Keratinocyte (primary cell): Measurements from ENCODE around the gene PIANP. TPM values are rescaled to one million over a fixed set of nuclear protein-coding genes. Genes with fewer than 3 reads are reported as not detected.

ENCODE experiments used
- DNase-seq: peaks from one replicate; pipeline ENCODE4 v3.0.0-alpha.2; 2011; ENCODE audit warnings: low read depth, missing footprints, low spot score
- FAIRE-seq: peaks from 2 replicates; lab custom pipeline; 2011; peaks lifted over from hg19 to GRCh38; lab: Jason Lieb, UNC
- H2AFZ ChIP-seq: 2 replicates; pipeline ENCODE4 v1.6.0; 2012; ENCODE audit warnings: low read length, control low read depth, inconsistent platforms; ENCODE audit not compliant: control insufficient read depth
- H3K27ac ChIP-seq: 2 replicates; pipeline ENCODE4 v1.5.1; 2011; ENCODE audit warnings: low read length; ENCODE audit not compliant: control insufficient read depth, insufficient read depth
- H3K27me3 ChIP-seq: 3 replicates; pipeline ENCODE4 v1.6.0; 2011; ENCODE audit warnings: low read length; ENCODE audit not compliant: control insufficient read depth, insufficient read depth; ENCODE audit errors: extremely low read depth
- H3K36me3 ChIP-seq, 2 experiments: 2 replicates in 1 of 2; 3 replicates in 1 of 2; pipeline ENCODE4 v1.5.1; 2011; ENCODE audit warnings: low read length in 2 of 2, mild to moderate bottlenecking in 1 of 2; ENCODE audit not compliant: control insufficient read depth in 2 of 2, insufficient read depth in 2 of 2; ENCODE audit errors: extremely low read depth in 1 of 2
- H3K4me1 ChIP-seq: 3 replicates; pipeline ENCODE4 v1.5.1; 2011; ENCODE audit warnings: low read length; ENCODE audit not compliant: control insufficient read depth, insufficient read depth; ENCODE audit errors: extremely low read depth
- H3K4me2 ChIP-seq: 3 replicates; pipeline ENCODE4 v1.6.0; 2011; ENCODE audit warnings: low read depth, low read length; ENCODE audit not compliant: control insufficient read depth, insufficient read depth; ENCODE audit errors: extremely low read depth
- H3K4me3 ChIP-seq, 3 experiments: fragments of 200-600 bp in 1 of 3; sonication (generic) in 1 of 3; 2 replicates in 2 of 3; 3 replicates in 1 of 3; pipeline ENCODE4 v1.5.1; 2011 to 2016; ENCODE audit warnings: low read length in 3 of 3, mild to moderate bottlenecking in 3 of 3, control low read depth in 2 of 3, inconsistent platforms in 1 of 3, low read depth in 1 of 3, mixed read lengths in 1 of 3, mixed run types in 1 of 3, moderate library complexity in 1 of 3; ENCODE audit not compliant: control insufficient read depth in 2 of 3, insufficient read depth in 2 of 3; ENCODE audit errors: extremely low read depth in 1 of 3
- H3K79me2 ChIP-seq: 2 replicates; pipeline ENCODE4 v1.6.0; 2012; ENCODE audit warnings: low read length; ENCODE audit not compliant: control insufficient read depth, insufficient read depth
- H3K9ac ChIP-seq: 3 replicates; pipeline ENCODE4 v1.6.0; 2011; ENCODE audit warnings: low read length; ENCODE audit not compliant: control insufficient read depth, insufficient read depth; ENCODE audit errors: extremely low read depth
- H3K9me1 ChIP-seq: 3 replicates; pipeline ENCODE4 v1.6.0; 2011; ENCODE audit warnings: low read length; ENCODE audit not compliant: control insufficient read depth, insufficient read depth; ENCODE audit errors: extremely low read depth
- H3K9me3 ChIP-seq: 2 replicates; pipeline ENCODE4 v1.5.1; 2012; ENCODE audit warnings: low read depth, low read length; ENCODE audit not compliant: control insufficient read depth
- H4K20me1 ChIP-seq: 3 replicates; pipeline ENCODE4 v1.6.0; 2011; ENCODE audit warnings: low read length; ENCODE audit not compliant: control insufficient read depth, insufficient read depth; ENCODE audit errors: extremely low read depth
- CTCF ChIP-seq, 3 experiments: IDR thresholded peaks in 1 of 3; conservative IDR thresholded peaks in 1 of 3; optimal IDR thresholded peaks in 1 of 3; 2 replicates in 2 of 3; 3 replicates in 1 of 3; pipeline versions ENCODE3 to v1.5.1; 2011; ENCODE audit warnings: low read length in 3 of 3, mild to moderate bottlenecking in 3 of 3, moderate library complexity in 2 of 3, control low read depth in 1 of 3, inconsistent platforms in 1 of 3; ENCODE audit not compliant: insufficient read depth in 2 of 3; ENCODE audit errors: extremely low read depth in 1 of 3
- EZH2 ChIP-seq: IDR thresholded peaks from one replicate; pipeline ENCODE4 v1.6.1; 2012; ENCODE audit warnings: inconsistent platforms, mild to moderate bottlenecking, low read length, moderate library complexity
- dilution Hi-C: fragments of 300-500 bp; cut with MboI; formaldehyde crosslinking; loops from one replicate; pipeline ENCODE4 v1.7.0; 2020; ENCODE audit warnings: low sequenced_read_pairs; ENCODE audit not compliant: extremely low pct_ligation_motif_present
- polyA plus RNA-seq, 5 experiments: library from polyadenylated mRNA; depleted of rRNA in 3 of 5; stranded (reverse) in 3 of 5; stranded (forward) in 1 of 5; unstranded in 1 of 5; fragments of >200 nt; gene quantifications; 1 replicate in 1 of 5; 2 replicates in 3 of 5; 3 replicates in 1 of 5; pipeline versions ENCODE4 v1.2.1 to v1.2.3, GENCODE V29; 2011 to 2012; ENCODE audit warnings: missing spikeins in 2 of 5, low read depth in 1 of 5, low replicate concordance in 1 of 5

PIANP gene
- polyA plus RNA-seq, 1 donor (not counting 4 experiments of a cell fraction or from before 2014, with no cell fraction given), result not detected

GRCh38 chr12:6688543-6688998, 12.0 kb downstream of the PIANP start:
- H2AFZ ChIP-seq, result peak overlapping the region; percentile 76
- peak overlapping the region; percentile 92 for H3K9ac ChIP-seq
- H3K4me2 ChIP-seq, result peak overlapping the region; percentile 98
- H3K9me1 ChIP-seq, result no peaks in the 10 kb centered on the region
- dilution Hi-C loops, result no loop called here
- peaks cover 21% of the 10 kb centered on the region for H3K4me1 ChIP-seq
- no peak for FAIRE-seq
- H3K27ac ChIP-seq, result peak overlapping the region; percentile 81
- no peak for DNase-seq
- TF ChIP-seq EZH2, result no peak
- no peak for TF ChIP-seq CTCF (optimal IDR thresholded peaks at IDR 0.05 in 1 of 3, IDR thresholded peaks at IDR 0.05 in 1 of 3, conservative IDR thresholded peaks at IDR 0.05 in 1 of 3; ENCODE audit: extremely low read depth in 1 of 3, insufficient read depth in 2 of 3, low read length in 3 of 3)
- H3K9me3 ChIP-seq, result no peaks in the 10 kb centered on the region
- H3K4me3 ChIP-seq, result peak overlapping the region; percentile 84 to 98 (median 97)
- H4K20me1 ChIP-seq, result no peaks in the 10 kb centered on the region
- peaks cover 2 to 6% of the 10 kb centered on the region in 2 experiments for H3K36me3 ChIP-seq
- H3K27me3 ChIP-seq, result no peaks in the 10 kb centered on the region
- H3K79me2 ChIP-seq, result peaks cover 64% of the 10 kb centered on the region

- no peaks in the 10 kb centered on the region for H3K27me3 ChIP-seq
- no peak overlapping the region for H2AFZ ChIP-seq
- no peak overlapping the region for H3K27ac ChIP-seq
- no peak for TF ChIP-seq CTCF (optimal IDR thresholded peaks at IDR 0.05 in 1 of 3, IDR thresholded peaks at IDR 0.05 in 1 of 3, conservative IDR thresholded peaks at IDR 0.05 in 1 of 3; ENCODE audit: extremely low read depth in 1 of 3, insufficient read depth in 2 of 3, low read length in 3 of 3)
- TF ChIP-seq EZH2, result no peak
- H3K79me2 ChIP-seq, result peaks cover 89% of the 10 kb centered on the region
- peaks cover 17% of the 10 kb centered on the region for H3K4me1 ChIP-seq
- no peak for FAIRE-seq
- no peaks in the 10 kb centered on the region for H3K9me1 ChIP-seq
- no peak overlapping the region for H3K4me3 ChIP-seq
- H3K9ac ChIP-seq, result no peak overlapping the region
- DNase-seq, result no peak
- no peaks in the 10 kb centered on the region for H3K9me3 ChIP-seq
- peaks cover 2 to 6% of the 10 kb centered on the region in 2 experiments for H3K36me3 ChIP-seq
- dilution Hi-C loops, result no loop called here
- no peaks in the 10 kb centered on the region for H4K20me1 ChIP-seq
- no peak overlapping the region for H3K4me2 ChIP-seq
These were observed 14.8 kb downstream of the PIANP start for GRCh38 chr12:6685814-6686213.
